Measurements from ENCODE around the gene CHST8.

- TF ChIP-seq POLR2A (IDR thresholded peaks at IDR 0.05) (no peak), CTCF (IDR thresholded peaks at IDR 0.05) (no peak)
These were observed 177.7 kb downstream of the CHST8 start for GRCh38 chr19:33799476-33799875.
